GM21529 (cell line): ENCODE measurements around the gene TP53AIP1.

Experiments used
- ATAC-seq: cut with Tn5 transposase; IDR thresholded peaks from one replicate; pipeline ENCODE4 v1.9.1; 2021; ENCODE audit not compliant: unreplicated experiment

Gene TP53AIP1

GRCh38 chr11:128942817-128943427 lies at the start of gene TP53AIP1:
Gene TP53AIP1 (minus strand): TSS chr11:128942871. CDS start chr11:128937818, 5,053 bp downstream.
- no peak for ATAC-seq

- ATAC-seq: no peak
Observed at GRCh38 chr11:128988242-128988970, 45.7 kb upstream of the TP53AIP1 start.

GRCh38 chr11:128985880-128986279 lies 43.2 kb upstream of the TP53AIP1 start:
- ATAC-seq: no peak

GRCh38 chr11:128983023-128983422 lies 40.4 kb upstream of the TP53AIP1 start:
- ATAC-seq: no peak

GRCh38 chr11:128981254-128981653 lies 38.6 kb upstream of the TP53AIP1 start:
- ATAC-seq: no peak

GRCh38 chr11:128970598-128971190 lies 28.0 kb upstream of the TP53AIP1 start:
- ATAC-seq: no peak

- no peak for ATAC-seq
Observed at GRCh38 chr11:128968916-128969315, 26.2 kb upstream of the TP53AIP1 start.

- no peak for ATAC-seq
Observed at GRCh38 chr11:128967578-128967977, 24.9 kb upstream of the TP53AIP1 start.

- peak; percentile 99 for ATAC-seq
Observed at GRCh38 chr11:128965485-128965884, 22.8 kb upstream of the TP53AIP1 start.

GRCh38 chr11:128964463-128964930 lies 21.8 kb upstream of the TP53AIP1 start:
- no peak for ATAC-seq

- ATAC-seq: no peak
Observed at GRCh38 chr11:128963744-128964325, 21.2 kb upstream of the TP53AIP1 start.

GRCh38 chr11:128962896-128963295 lies 20.2 kb upstream of the TP53AIP1 start:
- no peak for ATAC-seq

- no peak for ATAC-seq
Observed at GRCh38 chr11:128961645-128962044, 19.0 kb upstream of the TP53AIP1 start.

GRCh38 chr11:128957202-128957482 lies 14.5 kb upstream of the TP53AIP1 start:
- ATAC-seq: no peak

- ATAC-seq: peak; percentile 71
Observed at GRCh38 chr11:128956401-128957201, 13.9 kb upstream of the TP53AIP1 start.

GRCh38 chr11:128955636-128956035 lies 13.0 kb upstream of the TP53AIP1 start:
- ATAC-seq: no peak

- no peak for ATAC-seq
Observed at GRCh38 chr11:128953151-128953550, 10.5 kb upstream of the TP53AIP1 start.

GRCh38 chr11:128949791-128950454 lies 7.3 kb upstream of the TP53AIP1 start:
- ATAC-seq: no peak

GRCh38 chr11:128948583-128948982 lies 5.9 kb upstream of the TP53AIP1 start:
- no peak for ATAC-seq

- ATAC-seq: no peak
Observed at GRCh38 chr11:128947773-128948172, 5.1 kb upstream of the TP53AIP1 start.

GRCh38 chr11:128946648-128947047 lies 4.0 kb upstream of the TP53AIP1 start:
- ATAC-seq: no peak
